GM12892 (cell line): ENCODE data around the gene TET2.

ENCODE experiments used
- POLR2A ChIP-seq: IDR thresholded peaks from 2 replicates; pipeline ENCODE4 v1.6.1; 2011; ENCODE audit warnings: low read depth, low read length, control low read depth
- POLR2AphosphoS5 ChIP-seq: IDR thresholded peaks from 2 replicates; pipeline ENCODE4 v1.6.1; 2011; ENCODE audit warnings: low read depth, low read length, control low read depth
- TAF1 ChIP-seq: IDR thresholded peaks from 2 replicates; pipeline ENCODE4 v1.6.1; 2011; ENCODE audit warnings: low read depth, mild to moderate bottlenecking, control low read depth, low read length, borderline replicate concordance

DNA sequence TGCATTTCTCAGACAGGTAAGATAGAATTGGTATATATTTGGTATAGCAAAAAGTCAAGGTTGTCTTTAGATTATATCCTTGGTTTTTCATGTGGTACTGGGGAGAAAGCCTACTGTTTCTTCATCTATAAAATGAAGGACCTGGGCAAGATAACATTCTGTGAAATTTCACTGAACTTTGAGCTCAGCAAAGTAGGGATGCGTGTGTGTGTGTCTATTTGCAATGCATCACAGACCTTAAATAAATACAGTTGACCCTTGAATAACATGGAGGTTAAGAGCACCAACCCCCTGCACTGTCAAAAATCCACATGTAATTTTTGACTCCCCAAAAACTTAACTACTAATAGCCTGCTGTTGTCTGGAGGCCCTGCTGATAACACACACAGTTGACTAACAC lies 25.2 kb downstream of the TET2 start:
- TF ChIP-seq TAF1 (no peak), POLR2A (no peak), POLR2AphosphoS5 (no peak)
